Prostate gland (tissue), 2 donors: ENCODE measurements around the gene SKAP1.

ENCODE experiments used
- CTCF ChIP-seq, 4 experiments: fragments of 200-600 bp in 2 of 4; fragments of 450-650 bp in 2 of 4; sonication (generic) in 2 of 4; IDR thresholded peaks; 1 replicate in 3 of 4; 2 replicates in 1 of 4; pipeline ENCODE4 v1.5.1; 2016 to 2019; ENCODE audit warnings: antibody characterized with exemption in 4 of 4, mild to moderate bottlenecking in 2 of 4, moderate library complexity in 2 of 4
- POLR2A ChIP-seq: fragments of 450-650 bp; IDR thresholded peaks from one replicate; pipeline ENCODE4 v1.6.1; 2016; ENCODE audit warnings: antibody characterized with exemption, mild to moderate bottlenecking
- POLR2AphosphoS5 ChIP-seq: sonication (generic); formaldehyde crosslinking; IDR thresholded peaks from one replicate; pipeline ENCODE4 v1.6.1; 2017; ENCODE audit warnings: antibody characterized with exemption

- no peak for TF ChIP-seq POLR2AphosphoS5
- TF ChIP-seq CTCF (IDR thresholded peaks at IDR 0.05): no peak
- no peak for TF ChIP-seq POLR2A
Measured at GRCh38 chr17:48209973-48210372, 220.0 kb downstream of the SKAP1 start.
